H1 (cell line): ENCODE data around the gene NAV2.

ENCODE experiments used
- BCL11A ChIP-seq, 2 experiments: IDR thresholded peaks; one replicate each; pipeline ENCODE4 v1.6.1; 2011; ENCODE audit warnings: low read depth in 2 of 2, low read length in 2 of 2, mild to moderate bottlenecking in 2 of 2
- CTCF ChIP-seq, 3 experiments: IDR thresholded peaks; 1 replicate in 2 of 3; 2 replicates in 1 of 3; pipeline versions ENCODE4 v1.5.1 to v1.6.1; 2011; ENCODE audit warnings: low read length in 3 of 3, mild to moderate bottlenecking in 3 of 3, inconsistent platforms in 2 of 3, low read depth in 1 of 3, moderate library complexity in 1 of 3; ENCODE audit not compliant: insufficient read depth in 1 of 3; ENCODE audit errors: control extremely low read depth in 1 of 3
- E2F6 ChIP-seq: IDR thresholded peaks from 2 replicates; pipeline ENCODE4 v1.6.1; 2012; ENCODE audit warnings: inconsistent platforms
- EZH2 ChIP-seq: fragments of 200-600 bp; sonication (generic); IDR thresholded peaks from 2 replicates; pipeline ENCODE4 v1.7.1; 2012; ENCODE audit warnings: low read depth, mild to moderate bottlenecking, moderate library complexity, low read length, inconsistent platforms; ENCODE audit not compliant: severe bottlenecking
- KDM1A ChIP-seq: fragments of 200-600, 300-600 bp; sonication (generic); IDR thresholded peaks from 2 replicates; pipeline ENCODE4 v1.7.1; 2016; ENCODE audit warnings: mild to moderate bottlenecking, low read length, borderline replicate concordance
- MAX ChIP-seq: IDR thresholded peaks from 2 replicates; pipeline ENCODE4 v1.6.1; 2012; ENCODE audit warnings: inconsistent platforms
- NRF1 ChIP-seq: IDR thresholded peaks from 2 replicates; pipeline ENCODE4 v1.6.1; 2011; ENCODE audit warnings: mild to moderate bottlenecking, low read depth, low read length, improper control_type of control experiment
- POLR2A ChIP-seq, 2 experiments: IDR thresholded peaks; 1 replicate in 1 of 2; 2 replicates in 1 of 2; pipeline ENCODE4 v1.6.1; 2011; ENCODE audit warnings: low read depth in 2 of 2, low read length in 2 of 2, mild to moderate bottlenecking in 2 of 2; ENCODE audit errors: control extremely low read depth in 1 of 2
- POLR2AphosphoS5 ChIP-seq: IDR thresholded peaks from 2 replicates; pipeline ENCODE4 v1.6.1; 2011; ENCODE audit warnings: low read depth, low read length
- RBBP5 ChIP-seq: IDR thresholded peaks from 2 replicates; pipeline ENCODE4 v1.7.1; 2012; ENCODE audit warnings: low read depth, mild to moderate bottlenecking, inconsistent platforms, low read length, moderate library complexity, borderline replicate concordance
- RFX5 ChIP-seq: IDR thresholded peaks from 2 replicates; pipeline ENCODE4 v1.6.1; 2011; ENCODE audit warnings: low read depth, low read length, improper control_type of control experiment, borderline replicate concordance
- TAF1 ChIP-seq: IDR thresholded peaks from 2 replicates; pipeline ENCODE4 v1.6.1; 2011; ENCODE audit warnings: mild to moderate bottlenecking, low read depth, low read length
- TCF12 ChIP-seq: IDR thresholded peaks from 2 replicates; pipeline ENCODE4 v1.6.1; 2011; ENCODE audit warnings: low read depth, mild to moderate bottlenecking, low read length
- USF2 ChIP-seq: IDR thresholded peaks from 2 replicates; pipeline ENCODE4 v1.6.1; 2011; ENCODE audit warnings: low read length, improper control_type of control experiment

GRCh38 chr11:20117291-20117690, 404.7 kb downstream of the NAV2 start:
- no peak for TF ChIP-seq EZH2
- TF ChIP-seq TCF12: no peak
- no peak for TF ChIP-seq MAX
- TF ChIP-seq CTCF (IDR thresholded peaks at IDR 0.05; ENCODE audit: control extremely low read depth in 1 of 3, insufficient read depth in 1 of 3, low read depth in 1 of 3, low read length in 3 of 3): no peak
- no peak for TF ChIP-seq E2F6
- no peak for TF ChIP-seq POLR2A (IDR thresholded peaks at IDR 0.05; ENCODE audit: control extremely low read depth in 1 of 2, low read depth in 2 of 2, low read length in 2 of 2)
- TF ChIP-seq RFX5: no peak
- no peak for TF ChIP-seq POLR2AphosphoS5
- no peak for TF ChIP-seq TAF1
- TF ChIP-seq RBBP5: no peak
- TF ChIP-seq BCL11A (IDR thresholded peaks at IDR 0.05; ENCODE audit: low read depth in 2 of 2, low read length in 2 of 2): no peak
- TF ChIP-seq USF2: no peak
- TF ChIP-seq KDM1A: no peak
- no peak for TF ChIP-seq NRF1
